A549 treated with dexamethasone at 1 μM for 4 hours (cell line): ENCODE results near the gene LINC00632. TPM values are rescaled to one million over a fixed set of nuclear protein-coding genes. Genes with fewer than 3 reads are reported as not detected.

Source experiments
- total RNA-seq: library from RNA; stranded (reverse); fragments of 200-300 nt; extraction: Qiagen RNA extraction; gene quantifications from 5 replicates; pipeline ENCODE4 v1.2.3, GENCODE V29; 2022

The LINC00632 gene
- 1.3 to 1.7 TPM (median 1.4 TPM) in 5 replicates for total RNA-seq

DNA sequence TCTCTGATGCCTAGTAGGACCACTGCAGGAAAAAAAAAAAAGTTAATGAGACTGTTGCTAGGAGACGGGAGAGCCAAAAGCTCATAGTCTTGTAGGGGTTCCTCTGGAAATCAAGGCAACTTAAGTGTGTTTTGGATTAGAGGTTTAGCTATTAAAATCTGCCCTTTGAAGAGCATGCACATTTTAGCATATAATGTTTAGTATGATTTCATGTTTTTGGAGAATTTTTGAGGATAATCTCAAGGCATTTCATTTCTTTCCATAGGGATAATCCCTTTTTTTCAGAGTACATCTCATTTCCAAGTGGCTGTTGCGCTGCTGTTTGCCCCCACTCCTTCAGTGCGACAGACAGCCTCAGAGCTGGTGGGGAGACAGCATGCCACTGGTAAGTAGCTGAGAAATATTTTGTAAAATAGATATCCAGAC, at the start of gene LINC00632:
Gene LINC00632, plus strand, starts transcription at position 339 of the 426 bp plus-strand sequence.

Other genes starting within 250 kb of the LINC00632 start
- gene SOX3, start 204.7 kb upstream of the LINC00632 start, total RNA-seq, result not detected in 5 replicates